ENCODE measurements around the gene TOMM70. TPM values are rescaled to one million over a fixed set of nuclear protein-coding genes. Genes with fewer than 3 reads are reported as not detected.

TOMM70 gene
- total and polyA plus RNA-seq, 2 donors (not counting 3 experiments of a cell fraction or from before 2014, with no cell fraction given): 7.6 to 32.3 TPM

GRCh38 chr3:100396967-100397366 lies 3.9 kb downstream of the TOMM70 start:
- Histone ChIP-seq H3K4me3 (replicated peaks in 1 of 3; ENCODE audit: insufficient read depth in 1 of 3, low read depth in 1 of 3, low read length in 3 of 3) (no peak overlapping the region), H3K9ac (replicated peaks; ENCODE audit: extremely low read depth, insufficient read depth, low read length) (no peak overlapping the region), H3K27ac (ENCODE audit: insufficient read depth, low read depth, low read length) (no peak overlapping the region), H3K79me2 (ENCODE audit: control insufficient read depth, insufficient read depth, low read length) (peaks cover 83% of the 10 kb centered on the region), H3K9me3 (replicated peaks; ENCODE audit: control insufficient read depth, insufficient read depth, low read length) (no peaks in the 10 kb centered on the region), H3K4me2 (ENCODE audit: insufficient read depth, low read length) (no peak overlapping the region), H4K20me1 (replicated peaks; ENCODE audit: control insufficient read depth, extremely low read depth, insufficient read depth, low read length) (no peaks in the 10 kb centered on the region), H3K36me3 (ENCODE audit: control insufficient read depth in 2 of 2, extremely low read depth in 1 of 2, insufficient read depth in 2 of 2, low read length in 2 of 2) (no peaks in the 10 kb centered on the region), H3K4me1 (ENCODE audit: control insufficient read depth, extremely low read depth, insufficient read depth, low read length) (peaks cover 12% of the 10 kb centered on the region), H2AFZ (ENCODE audit: low read depth, low read length) (no peak overlapping the region), H3K27me3 (ENCODE audit: control insufficient read depth in 2 of 2, insufficient read depth in 2 of 2, low read length in 2 of 2) (no peaks in the 10 kb centered on the region), H3K9me1 (replicated peaks; ENCODE audit: control insufficient read depth, extremely low read depth, insufficient read depth, low read length) (no peaks in the 10 kb centered on the region)
- BruUV-seq (replicated peaks): no TSS peak
- FAIRE-seq (no peak), DNase-seq (ENCODE audit: low read depth, low spot score) (no peak)
- dilution Hi-C loops (cut with MboI; ENCODE audit: extremely low pct_ligation_motif_present, low sequenced_read_pairs) (no loop called here), intact Hi-C loops (cut with micrococcal nuclease) (no loop called here)
- CTCF ChIA-PET: no interaction called here
- POLR2A ChIA-PET: no interaction called here
- TF ChIP-seq JUN (IDR thresholded peaks at IDR 0.05; ENCODE audit: borderline replicate concordance, insufficient read depth, insufficient read length, low read depth): no peak
- TF ChIP-seq MAX (IDR thresholded peaks at IDR 0.05; ENCODE audit: insufficient read depth, insufficient read length): no peak
- TF ChIP-seq POLR2A (IDR thresholded peaks at IDR 0.05; ENCODE audit: low read depth, low read length): no peak
- no peak for TF ChIP-seq FOS (IDR thresholded peaks at IDR 0.05; ENCODE audit: borderline replicate concordance, insufficient read depth, low read length)
- no peak for TF ChIP-seq GATA2 (IDR thresholded peaks at IDR 0.05; ENCODE audit: insufficient read depth, insufficient read length, low read depth, low read length)
- TF ChIP-seq MYC (IDR thresholded peaks at IDR 0.05; ENCODE audit: low read depth, low read length): no peak
- no peak for TF ChIP-seq POLR2AphosphoS5 (IDR thresholded peaks at IDR 0.05; ENCODE audit: insufficient read depth, low read depth, low read length)
- no peak for TF ChIP-seq CTCF (IDR thresholded peaks at IDR 0.05; ENCODE audit: extremely low read depth in 1 of 2, insufficient read depth in 1 of 2, low read depth in 1 of 2, low read length in 2 of 2)
- TF ChIP-seq EZH2 (IDR thresholded peaks at IDR 0.05; ENCODE audit: borderline replicate concordance, low read depth, low read length, severe bottlenecking): no peak

Data from endothelial cell of umbilical vein (primary cell).